Progenitor cell of endocrine pancreas (in vitro differentiated cells): ENCODE results near the gene IRAK1BP1. TPM values are rescaled to one million over a fixed set of nuclear protein-coding genes. Genes with fewer than 3 reads are reported as not detected.

Experiments
- DNase-seq: peaks from one replicate; pipeline ENCODE4 v3.0.0; 2021; ENCODE audit warnings: low spot score; ENCODE audit not compliant: unreplicated experiment
- H3K27ac Mint-ChIP-seq: 2 replicates; pipeline ENCODE4 v1.8.0; 2021; ENCODE audit warnings: mild to moderate bottlenecking, moderate library complexity, mixed read lengths
- H3K27me3 Mint-ChIP-seq: 2 replicates; pipeline ENCODE4 v1.8.0; 2021; ENCODE audit warnings: mixed read lengths
- H3K36me3 Mint-ChIP-seq: 2 replicates; pipeline ENCODE4 v1.8.0; 2022; ENCODE audit warnings: mixed read lengths; ENCODE audit not compliant: insufficient read depth
- H3K4me1 Mint-ChIP-seq: 2 replicates; pipeline ENCODE4 v1.8.0; 2021; ENCODE audit warnings: low read depth, mixed read lengths
- H3K4me3 Mint-ChIP-seq: 2 replicates; pipeline ENCODE4 v1.8.0; 2021; ENCODE audit warnings: low read depth, mild to moderate bottlenecking, moderate library complexity, mixed read lengths
- H3K9me3 Mint-ChIP-seq: 2 replicates; pipeline ENCODE4 v1.8.0; 2021; ENCODE audit warnings: low read depth, mixed read lengths
- CTCF ChIP-seq: fragments of 200-600 bp; sonication (generic); IDR thresholded peaks from one replicate; pipeline ENCODE4 v1.5.0; 2021; ENCODE audit warnings: antibody characterized with exemption, mild to moderate bottlenecking; ENCODE audit not compliant: unreplicated experiment
- total RNA-seq: library from RNA; stranded (reverse); gene quantifications from 2 replicates; pipeline ENCODE4 v1.2.1, GENCODE V29; 2021

The IRAK1BP1 gene
- total RNA-seq, 1 donor from 2014 or later, result 10.6 TPM

GRCh38 chr6:78832091-78832808, 35.1 kb upstream of the IRAK1BP1 start:
- Mint-ChIP-seq H3K9me3 (no peaks in the 10 kb centered on the region), H3K27me3 (no peaks in the 10 kb centered on the region), H3K36me3 (no peaks in the 10 kb centered on the region), H3K27ac (no peak overlapping the region), H3K4me3 (no peak overlapping the region), H3K4me1 (no peaks in the 10 kb centered on the region)
- no peak for TF ChIP-seq CTCF
- DNase-seq, result no peak

- no peak overlapping the region for H3K27ac Mint-ChIP-seq
- no peaks in the 10 kb centered on the region for H3K9me3 Mint-ChIP-seq
- no peaks in the 10 kb centered on the region for H3K4me1 Mint-ChIP-seq
- H3K36me3 Mint-ChIP-seq, result no peaks in the 10 kb centered on the region
- H3K27me3 Mint-ChIP-seq, result no peaks in the 10 kb centered on the region
- no peak for DNase-seq
- TF ChIP-seq CTCF, result peak; percentile 9
- no peak overlapping the region for H3K4me3 Mint-ChIP-seq
Observed at GRCh38 chr6:78835817-78836216, 31.5 kb upstream of the IRAK1BP1 start.

- H3K27ac Mint-ChIP-seq, result no peak overlapping the region
- H3K27me3 Mint-ChIP-seq, result no peaks in the 10 kb centered on the region
- no peak for DNase-seq
- no peaks in the 10 kb centered on the region for H3K4me1 Mint-ChIP-seq
- H3K4me3 Mint-ChIP-seq, result no peak overlapping the region
- no peaks in the 10 kb centered on the region for H3K9me3 Mint-ChIP-seq
- no peak for TF ChIP-seq CTCF
- H3K36me3 Mint-ChIP-seq, result no peaks in the 10 kb centered on the region
Observed at GRCh38 chr6:78836598-78836997, 30.8 kb upstream of the IRAK1BP1 start.

GRCh38 chr6:78841111-78841510, 26.2 kb upstream of the IRAK1BP1 start:
- Mint-ChIP-seq H3K27ac (no peak overlapping the region), H3K9me3 (no peaks in the 10 kb centered on the region), H3K27me3 (no peaks in the 10 kb centered on the region), H3K36me3 (no peaks in the 10 kb centered on the region), H3K4me1 (no peaks in the 10 kb centered on the region), H3K4me3 (no peak overlapping the region)
- DNase-seq, result no peak
- no peak for TF ChIP-seq CTCF

- Mint-ChIP-seq H3K4me1 (no peaks in the 10 kb centered on the region), H3K27ac (no peak overlapping the region), H3K9me3 (no peaks in the 10 kb centered on the region), H3K27me3 (no peaks in the 10 kb centered on the region), H3K4me3 (no peak overlapping the region), H3K36me3 (no peaks in the 10 kb centered on the region)
- TF ChIP-seq CTCF, result no peak
- DNase-seq, result no peak
Observed at GRCh38 chr6:78842953-78843352, 24.4 kb upstream of the IRAK1BP1 start.
